Measurements from ENCODE around the gene SETD1B.
"Not testable (repeated sequence)": the region's sequence is repeated elsewhere in the genome, so short reads cannot be mapped to it uniquely, and the experiment has no call there.

Gene SETD1B

GRCh38 chr12:121827351-121828099 is 23.7 kb downstream of the SETD1B start:
- DNase-seq, result no peak

- DNase-seq, result no peak
Observed at GRCh38 chr12:121828306-121828705, 24.5 kb downstream of the SETD1B start.

- DNase-seq, result no peak
Observed at GRCh38 chr12:121828826-121829225, 25.0 kb downstream of the SETD1B start.

GRCh38 chr12:121829250-121829918 is 25.6 kb downstream of the SETD1B start:
- DNase-seq, result peak; percentile 9

- DNase-seq, result no peak
Observed at GRCh38 chr12:121830134-121830533, 26.3 kb downstream of the SETD1B start.

- no peak for DNase-seq
Observed at GRCh38 chr12:121830588-121831265, 26.9 kb downstream of the SETD1B start.

GRCh38 chr12:121831571-121832245 is 27.9 kb downstream of the SETD1B start:
- DNase-seq, result no peak

GRCh38 chr12:121837680-121838079 is 33.9 kb downstream of the SETD1B start:
- DNase-seq, result no peak

GRCh38 chr12:121838126-121838525 is 34.3 kb downstream of the SETD1B start:
- DNase-seq, result no peak

- peak; percentile 93 for DNase-seq
Observed at GRCh38 chr12:121839106-121839992, 35.5 kb downstream of the SETD1B start.

- DNase-seq, result no peak
Observed at GRCh38 chr12:121839993-121840761, 36.4 kb downstream of the SETD1B start.

GRCh38 chr12:121843236-121843982 is 39.6 kb downstream of the SETD1B start:
- DNase-seq, result no peak

GRCh38 chr12:121845701-121846100 is 41.9 kb downstream of the SETD1B start:
- no peak for DNase-seq

- no peak for DNase-seq
Observed at GRCh38 chr12:121849211-121849610, 45.4 kb downstream of the SETD1B start.

GRCh38 chr12:121849665-121850064 is 45.9 kb downstream of the SETD1B start:
- no peak for DNase-seq

GRCh38 chr12:121852392-121852791 is 48.6 kb downstream of the SETD1B start:
- not testable (repeated sequence) for DNase-seq

GRCh38 chr12:121857322-121858246 is 53.8 kb downstream of the SETD1B start:
- no peak for DNase-seq

GRCh38 chr12:121858318-121858661 is 54.5 kb downstream of the SETD1B start:
- no peak for DNase-seq

Data from NCI-H526 treated with DMSO at 0.1 percent for 48 hours (cell line).